ENCODE measurements around the gene APIP. TPM values are rescaled to one million over a fixed set of nuclear protein-coding genes. Genes with fewer than 3 reads are reported as not detected.
"Not testable (repeated sequence)": the region's sequence is repeated elsewhere in the genome, so short reads cannot be mapped to it uniquely, and the experiment has no call there.

APIP gene
- total RNA-seq, 1 donor from 2014 or later, result 26.0 TPM

DNA sequence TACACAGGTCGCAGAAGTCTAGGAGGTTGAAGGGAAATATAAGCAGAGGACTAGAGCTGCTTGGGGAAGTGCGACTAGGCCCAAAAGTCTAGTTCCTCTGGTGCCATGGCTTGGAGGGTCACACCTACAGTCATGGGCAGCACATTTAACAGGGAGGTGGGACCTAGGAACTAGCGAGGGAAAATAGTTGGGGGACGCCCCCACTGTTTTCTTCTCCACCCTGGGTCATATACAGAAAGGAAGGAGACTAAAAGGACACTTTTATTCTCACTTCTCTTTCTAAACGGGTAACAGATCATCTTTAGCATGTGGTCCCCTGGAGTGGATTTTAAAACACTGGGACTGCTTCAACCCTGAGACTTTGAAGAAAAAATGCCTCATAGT, 16.6 kb downstream of the APIP start:
- DNase-seq (ENCODE audit: low read depth), result no peak
- TF ChIP-seq, protein P1, sequence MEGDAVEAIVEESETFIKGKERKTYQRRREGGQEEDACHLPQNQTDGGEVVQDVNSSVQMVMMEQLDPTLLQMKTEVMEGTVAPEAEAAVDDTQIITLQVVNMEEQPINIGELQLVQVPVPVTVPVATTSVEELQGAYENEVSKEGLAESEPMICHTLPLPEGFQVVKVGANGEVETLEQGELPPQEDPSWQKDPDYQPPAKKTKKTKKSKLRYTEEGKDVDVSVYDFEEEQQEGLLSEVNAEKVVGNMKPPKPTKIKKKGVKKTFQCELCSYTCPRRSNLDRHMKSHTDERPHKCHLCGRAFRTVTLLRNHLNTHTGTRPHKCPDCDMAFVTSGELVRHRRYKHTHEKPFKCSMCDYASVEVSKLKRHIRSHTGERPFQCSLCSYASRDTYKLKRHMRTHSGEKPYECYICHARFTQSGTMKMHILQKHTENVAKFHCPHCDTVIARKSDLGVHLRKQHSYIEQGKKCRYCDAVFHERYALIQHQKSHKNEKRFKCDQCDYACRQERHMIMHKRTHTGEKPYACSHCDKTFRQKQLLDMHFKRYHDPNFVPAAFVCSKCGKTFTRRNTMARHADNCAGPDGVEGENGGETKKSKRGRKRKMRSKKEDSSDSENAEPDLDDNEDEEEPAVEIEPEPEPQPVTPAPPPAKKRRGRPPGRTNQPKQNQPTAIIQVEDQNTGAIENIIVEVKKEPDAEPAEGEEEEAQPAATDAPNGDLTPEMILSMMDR (conservative IDR thresholded peaks at IDR 0.05; ENCODE audit: low read depth, low read length), result no peak
- H3K4me3 ChIP-seq (ENCODE audit: low read depth, low read length), result no peak overlapping the region

DNA sequence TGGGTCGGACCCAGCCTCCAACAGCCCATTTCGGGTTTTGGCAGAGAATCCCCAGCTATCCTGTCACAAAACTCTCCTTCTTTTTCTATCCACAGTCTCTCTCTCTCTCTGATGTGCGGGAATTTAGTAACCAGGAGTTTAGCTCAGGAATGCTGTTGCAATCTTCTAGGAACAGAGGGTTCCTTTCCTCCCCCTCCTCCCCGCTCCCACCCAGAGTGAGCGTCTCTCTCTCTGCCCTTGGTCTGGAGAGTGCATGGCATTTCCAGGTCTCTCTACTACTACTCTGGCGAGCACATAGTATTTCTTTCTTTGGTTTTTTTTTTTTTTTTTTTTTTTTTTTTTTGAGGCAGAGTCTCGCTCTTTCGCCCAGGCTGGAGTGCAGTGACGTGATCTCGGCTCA, 17.7 kb downstream of the APIP start:
- no peak overlapping the region for H3K4me3 ChIP-seq (ENCODE audit: low read depth, low read length)
- no peak for DNase-seq (ENCODE audit: low read depth)
- TF ChIP-seq, protein P1 (conservative IDR thresholded peaks at IDR 0.05; ENCODE audit: low read depth, low read length), result no peak

- TF ChIP-seq, protein P1 (conservative IDR thresholded peaks at IDR 0.05; ENCODE audit: low read depth, low read length), result no peak
- no peak overlapping the region for H3K4me3 ChIP-seq (ENCODE audit: low read depth, low read length)
- no peak for DNase-seq (ENCODE audit: low read depth)
These were observed 18.9 kb downstream of the APIP start for GRCh38 chr11:34897171-34897870.

DNA sequence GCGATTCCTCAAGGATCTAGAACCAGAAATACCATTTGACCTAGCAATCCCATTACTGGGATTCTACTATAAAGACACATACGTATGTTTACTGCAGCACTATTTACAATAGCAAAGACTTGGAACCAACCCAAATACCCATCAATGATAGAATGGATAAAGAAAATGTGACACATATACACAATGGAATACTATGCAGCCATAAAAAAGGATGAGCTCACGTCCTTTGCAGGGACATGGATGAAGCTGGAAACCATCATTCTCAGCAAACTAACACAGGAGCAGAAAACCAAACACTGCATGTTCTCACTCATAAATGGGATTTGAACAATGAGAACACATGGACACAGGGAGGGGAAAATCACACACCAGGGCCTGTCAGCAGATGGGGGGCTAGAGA, 20.0 kb downstream of the APIP start:
- not testable (repeated sequence) for H3K4me3 ChIP-seq (ENCODE audit: low read depth, low read length)

DNA sequence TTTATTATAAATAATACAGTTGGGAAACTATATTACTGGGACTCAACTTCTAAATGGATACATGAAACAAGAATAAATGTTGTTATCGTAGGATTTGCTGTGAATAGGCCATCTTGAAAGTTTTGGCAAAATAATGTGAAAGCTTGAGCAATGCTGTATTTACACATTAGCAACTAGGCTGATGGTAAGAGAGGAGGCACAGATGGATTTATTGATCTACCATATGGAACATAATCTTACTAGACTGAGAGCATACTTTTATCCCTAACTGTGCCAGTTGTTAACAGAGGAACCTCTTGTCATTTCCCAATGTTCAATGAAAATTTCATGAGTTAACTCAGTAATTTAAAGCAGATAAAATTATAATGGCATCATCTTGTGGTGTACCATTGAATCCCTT, 22.8 kb downstream of the APIP start:
- H3K4me3 ChIP-seq (ENCODE audit: low read depth, low read length), result no peak overlapping the region
- TF ChIP-seq, protein P1 (conservative IDR thresholded peaks at IDR 0.05; ENCODE audit: low read depth, low read length), result no peak
- no peak for DNase-seq (ENCODE audit: low read depth)

More for the DNA sequence above, 20.0 kb downstream of the APIP start:
- DNase-seq (ENCODE audit: low read depth), result not testable (repeated sequence)

DNA sequence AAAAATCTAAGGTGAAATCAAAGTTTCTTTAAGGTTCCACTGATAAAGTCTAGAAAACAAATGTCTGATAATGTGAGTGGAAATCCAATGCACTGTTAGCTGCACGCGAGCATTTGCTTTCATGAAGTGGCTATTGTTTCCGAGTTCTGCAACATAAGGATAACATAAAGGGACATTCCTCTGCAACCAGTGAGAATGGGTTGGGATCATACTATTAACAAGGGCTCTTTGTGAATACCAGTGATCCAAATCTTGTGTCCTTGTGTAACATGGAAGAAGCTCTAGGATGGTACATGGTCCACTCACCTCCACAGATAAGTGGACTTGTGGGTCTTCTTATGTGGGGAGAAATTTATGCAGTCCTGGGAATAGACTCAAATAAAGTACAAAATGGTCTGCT, 24.6 kb downstream of the APIP start:
- DNase-seq (ENCODE audit: low read depth), result no peak
- TF ChIP-seq, protein P1 (conservative IDR thresholded peaks at IDR 0.05; ENCODE audit: low read depth, low read length), result no peak
- H3K4me3 ChIP-seq (ENCODE audit: low read depth, low read length), result no peak overlapping the region

GRCh38 chr11:34890812-34891211, 25.4 kb downstream of the APIP start:
- DNase-seq (ENCODE audit: low read depth), result no peak
- TF ChIP-seq, protein P1 (conservative IDR thresholded peaks at IDR 0.05; ENCODE audit: low read depth, low read length), result peak; percentile 58

More at GRCh38 chr11:34890812-34891211, 25.4 kb downstream of the APIP start:
- H3K4me3 ChIP-seq (ENCODE audit: low read depth, low read length), result no peak overlapping the region
